Upper lobe of right lung (tissue), 1 donor: ENCODE data around the gene ADAMTSL1. TPM values are rescaled to one million over a fixed set of nuclear protein-coding genes. Genes with fewer than 3 reads are reported as not detected.
A peak's percentile ranks its signal among the peaks of the same experiment; 100 is the strongest.

Experiments
- ATAC-seq: fragments of 200-7000 bp; cut with Tn5 transposase; one replicate; pipeline ENCODE4 v1.9.1; 2020; ENCODE audit warnings: mild to moderate bottlenecking, moderate library complexity
- DNase-seq: peaks from one replicate; pipeline ENCODE4 v3.0.0-alpha.2; 2020
- H3K27ac ChIP-seq: fragments of 200-600 bp; one replicate; pipeline ENCODE4 v1.8.0; 2022
- H3K27me3 ChIP-seq: fragments of 200-600 bp; one replicate; pipeline ENCODE4 v1.8.0; 2022; ENCODE audit warnings: mild to moderate bottlenecking
- H3K36me3 ChIP-seq: fragments of 200-600 bp; one replicate; pipeline ENCODE4 v1.8.0; 2022
- H3K4me1 ChIP-seq: fragments of 200-600 bp; one replicate; pipeline ENCODE4 v1.8.0; 2022
- H3K4me3 ChIP-seq: fragments of 200-600 bp; one replicate; pipeline ENCODE4 v1.8.0; 2022; ENCODE audit warnings: mild to moderate bottlenecking
- H3K9me3 ChIP-seq: fragments of 200-600 bp; one replicate; pipeline ENCODE4 v1.8.0; 2022
- intact Hi-C: fragments of 100-400 bp; cut with DNase I; formaldehyde crosslinking; loops from one replicate; pipeline ENCODE4 v1.11.0; 2022
- total RNA-seq: library from RNA; stranded (reverse); fragmentation: NEBNext Ultra II Directional; extraction: Animal tissue kit (Norgen Biotek cat#: 25700); gene quantifications from one replicate; pipeline ENCODE4 v1.2.1, GENCODE V29; 2021
- TF ChIP-seq, protein P1 (sequence below): fragments of 200-600 bp; IDR thresholded peaks from one replicate; pipeline ENCODE4 v1.8.0; 2022; ENCODE audit warnings: antibody characterized with exemption
- donor health status: DM: no; HTN: yes; CAD: no; lungs with severe emphysema.

Gene ADAMTSL1
- total RNA-seq, 1 donor from 2014 or later, result 7.3 TPM

DNA sequence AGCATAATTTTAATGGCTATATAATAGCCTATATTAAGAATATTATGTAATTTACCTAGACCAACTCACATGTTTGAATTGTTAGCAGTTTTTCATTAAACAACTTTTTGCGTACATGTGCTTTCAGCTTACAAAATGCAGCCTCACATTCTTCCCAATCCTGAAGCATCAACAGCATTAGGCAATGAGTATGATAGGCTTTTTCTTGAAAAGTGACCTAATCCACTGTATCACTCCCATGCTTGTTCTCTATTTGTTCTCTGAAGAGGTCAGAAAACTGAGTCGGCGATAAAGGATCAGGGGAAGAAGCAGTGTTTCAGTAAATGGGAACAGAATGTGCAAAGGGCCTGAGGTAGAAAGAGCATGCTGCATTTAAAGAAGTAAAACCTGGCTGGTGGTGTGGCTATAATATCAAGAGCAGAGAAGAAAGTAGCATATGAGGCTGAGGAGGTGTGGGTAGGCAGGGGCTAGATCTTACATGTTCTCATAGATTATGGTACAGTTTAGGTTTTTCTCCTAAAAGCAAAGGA, 346.7 kb downstream of the ADAMTSL1 start:
- intact Hi-C loops, result no loop called here
- peaks cover 3% of the 10 kb centered on the region for H3K4me1 ChIP-seq
- no peak overlapping the region for H3K27ac ChIP-seq
- H3K4me3 ChIP-seq, result no peak overlapping the region
- DNase-seq (no peak), ATAC-seq (no peak)
- no peaks in the 10 kb centered on the region for H3K9me3 ChIP-seq
- H3K36me3 ChIP-seq, result no peaks in the 10 kb centered on the region
- TF ChIP-seq, protein P1, sequence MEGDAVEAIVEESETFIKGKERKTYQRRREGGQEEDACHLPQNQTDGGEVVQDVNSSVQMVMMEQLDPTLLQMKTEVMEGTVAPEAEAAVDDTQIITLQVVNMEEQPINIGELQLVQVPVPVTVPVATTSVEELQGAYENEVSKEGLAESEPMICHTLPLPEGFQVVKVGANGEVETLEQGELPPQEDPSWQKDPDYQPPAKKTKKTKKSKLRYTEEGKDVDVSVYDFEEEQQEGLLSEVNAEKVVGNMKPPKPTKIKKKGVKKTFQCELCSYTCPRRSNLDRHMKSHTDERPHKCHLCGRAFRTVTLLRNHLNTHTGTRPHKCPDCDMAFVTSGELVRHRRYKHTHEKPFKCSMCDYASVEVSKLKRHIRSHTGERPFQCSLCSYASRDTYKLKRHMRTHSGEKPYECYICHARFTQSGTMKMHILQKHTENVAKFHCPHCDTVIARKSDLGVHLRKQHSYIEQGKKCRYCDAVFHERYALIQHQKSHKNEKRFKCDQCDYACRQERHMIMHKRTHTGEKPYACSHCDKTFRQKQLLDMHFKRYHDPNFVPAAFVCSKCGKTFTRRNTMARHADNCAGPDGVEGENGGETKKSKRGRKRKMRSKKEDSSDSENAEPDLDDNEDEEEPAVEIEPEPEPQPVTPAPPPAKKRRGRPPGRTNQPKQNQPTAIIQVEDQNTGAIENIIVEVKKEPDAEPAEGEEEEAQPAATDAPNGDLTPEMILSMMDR, result no peak
- no peaks in the 10 kb centered on the region for H3K27me3 ChIP-seq

DNA sequence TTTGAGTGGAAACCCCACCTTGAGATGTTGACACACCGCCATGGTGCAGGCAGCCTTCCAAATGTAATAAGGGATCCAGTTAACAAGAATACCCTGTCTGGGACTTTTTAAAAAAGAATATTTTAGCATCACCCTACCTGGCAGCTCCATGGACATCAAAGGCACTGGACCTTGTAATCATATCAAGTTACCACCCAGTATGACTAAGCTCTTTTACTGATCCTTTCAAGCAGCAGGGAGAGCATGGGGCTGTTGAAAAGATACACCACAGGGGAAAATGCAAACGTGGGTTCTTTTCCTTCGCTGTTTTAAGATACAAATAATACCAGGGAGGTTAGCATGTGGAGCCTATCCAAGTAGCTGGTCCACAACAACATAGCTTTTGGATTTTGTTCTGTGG, 347.8 kb downstream of the ADAMTSL1 start:
- DNase-seq (no peak), ATAC-seq (no peak)
- Histone ChIP-seq H3K27ac (no peak overlapping the region), H3K4me3 (no peak overlapping the region), H3K4me1 (peaks cover 3% of the 10 kb centered on the region), H3K36me3 (no peaks in the 10 kb centered on the region), H3K9me3 (no peaks in the 10 kb centered on the region), H3K27me3 (no peaks in the 10 kb centered on the region)
- intact Hi-C loops, result no loop called here
- TF ChIP-seq, protein P1, result no peak

DNA sequence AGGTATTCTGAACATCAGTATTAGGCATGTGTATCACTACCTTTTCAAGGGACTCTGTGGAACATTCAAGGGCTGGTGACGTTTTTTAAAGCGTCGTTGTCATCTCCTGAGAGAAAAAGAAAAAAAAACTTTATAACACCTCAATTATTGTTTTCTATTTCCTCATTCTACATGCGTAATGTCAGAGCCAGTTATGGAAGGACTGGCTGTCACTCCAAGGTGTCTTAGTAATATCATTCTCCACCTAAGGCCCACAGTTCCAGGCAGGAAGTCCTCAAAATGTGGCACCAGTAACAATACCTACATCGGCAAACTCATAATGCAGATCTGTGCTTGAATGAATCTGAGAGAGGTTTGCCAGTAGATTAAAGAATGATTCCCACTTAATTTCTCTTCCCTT, 348.9 kb downstream of the ADAMTSL1 start:
- intact Hi-C loops, result no loop called here
- TF ChIP-seq, protein P1, result no peak
- no peak overlapping the region for H3K4me3 ChIP-seq
- no peak overlapping the region for H3K27ac ChIP-seq
- no peak for ATAC-seq
- DNase-seq, result no peak
- no peaks in the 10 kb centered on the region for H3K9me3 ChIP-seq
- peaks cover 3% of the 10 kb centered on the region for H3K4me1 ChIP-seq
- H3K27me3 ChIP-seq, result no peaks in the 10 kb centered on the region
- no peaks in the 10 kb centered on the region for H3K36me3 ChIP-seq

DNA sequence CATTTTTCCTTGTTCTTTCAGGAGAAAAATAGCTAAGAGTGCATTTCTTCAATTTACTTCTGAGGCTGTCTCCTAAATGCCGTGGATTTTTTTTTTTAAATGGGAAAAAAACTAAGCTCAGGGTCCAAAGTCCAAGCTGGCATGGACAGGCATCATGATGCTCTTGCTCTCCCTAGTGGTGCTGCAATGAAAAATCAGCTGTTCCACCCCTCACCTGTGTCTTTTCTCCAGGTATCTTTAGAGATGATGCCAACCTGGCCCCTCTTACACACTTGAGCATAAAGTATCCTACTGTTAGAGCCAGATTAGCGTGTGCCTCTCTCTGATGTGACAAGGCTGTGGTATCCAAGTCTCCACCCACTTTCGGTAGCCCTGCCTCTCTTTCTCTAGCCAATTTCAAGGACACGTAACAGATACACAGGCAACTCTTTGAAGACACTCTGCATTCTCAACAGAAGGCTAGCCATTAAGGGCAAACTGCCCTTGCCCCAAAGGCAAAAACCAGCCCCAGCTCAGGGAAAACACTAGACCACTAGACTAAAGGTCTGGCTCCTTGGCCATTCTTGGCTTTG, 350.2 kb downstream of the ADAMTSL1 start:
- DNase-seq (no peak), ATAC-seq (no peak)
- intact Hi-C loops, result no loop called here
- Histone ChIP-seq H3K27ac (no peak overlapping the region), H3K9me3 (no peaks in the 10 kb centered on the region), H3K4me1 (peaks cover 3% of the 10 kb centered on the region), H3K36me3 (no peaks in the 10 kb centered on the region), H3K4me3 (no peak overlapping the region), H3K27me3 (no peaks in the 10 kb centered on the region)
- TF ChIP-seq, protein P1, result peak; percentile 7

DNA sequence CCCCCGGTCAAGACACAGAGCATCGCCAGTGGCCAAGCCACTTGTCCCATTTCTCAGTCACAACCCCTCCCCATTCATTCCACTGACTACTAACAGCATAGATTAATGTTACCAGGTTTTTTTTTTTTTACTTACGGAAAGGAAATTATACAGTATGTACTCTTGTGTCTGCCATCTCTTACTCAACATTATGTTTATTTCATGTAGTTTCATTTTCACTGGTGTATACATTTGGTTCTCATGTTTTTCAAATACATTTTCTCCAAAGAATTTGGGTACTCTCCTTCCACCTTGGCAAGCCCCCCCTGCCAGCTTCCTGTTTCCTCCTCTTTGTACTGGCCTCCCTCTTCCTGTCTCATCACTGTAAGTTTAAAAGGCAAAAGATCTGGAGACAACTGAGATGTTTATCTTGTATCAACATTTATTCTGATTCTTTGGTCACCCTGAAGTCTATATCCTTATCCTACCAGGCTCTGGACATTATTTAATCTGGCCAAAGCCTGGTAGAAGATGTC, 351.8 kb downstream of the ADAMTSL1 start:
- Histone ChIP-seq H3K27ac (no peak overlapping the region), H3K36me3 (no peaks in the 10 kb centered on the region), H3K27me3 (no peaks in the 10 kb centered on the region), H3K9me3 (no peaks in the 10 kb centered on the region), H3K4me3 (no peak overlapping the region), H3K4me1 (peaks cover 3% of the 10 kb centered on the region)
- TF ChIP-seq, protein P1, result no peak
- intact Hi-C loops, result no loop called here
- DNase-seq, result no peak
- no peak for ATAC-seq
